Uterus (tissue), 4 donors: ENCODE data around the gene SREBF1. TPM values are rescaled to one million over a fixed set of nuclear protein-coding genes. Genes with fewer than 3 reads are reported as not detected.

ENCODE experiments used
- DNase-seq, 2 donors: peaks; one replicate each; pipeline ENCODE4 v3.0.0-alpha.2; 2019 to 2020
- H3K27ac ChIP-seq, 2 donors: fragments of 200-600 bp; sonication (generic); 1 replicate in 1 of 2; 2 replicates in 1 of 2; pipeline ENCODE4 v1.5.1; 2016 to 2018
- H3K27me3 ChIP-seq, 2 donors: fragments of 200-600 bp; sonication (generic); one replicate each; pipeline ENCODE4 v1.5.1; 2018 to 2019; ENCODE audit warnings: control low read depth in 1 of 2
- H3K36me3 ChIP-seq, 2 donors: fragments of 200-600 bp; sonication (generic); one replicate each; pipeline ENCODE4 v1.5.1; 2019; ENCODE audit warnings: control low read depth in 1 of 2
- H3K4me1 ChIP-seq, 2 donors: fragments of 200-600 bp; sonication (generic); one replicate each; pipeline ENCODE4 v1.5.1; 2018 to 2019; ENCODE audit warnings: control low read depth in 1 of 2
- H3K4me3 ChIP-seq, 2 donors: fragments of 200-600 bp; sonication (generic); 1 replicate in 1 of 2; 2 replicates in 1 of 2; pipeline ENCODE4 v1.5.1; 2018 to 2019; ENCODE audit warnings: mild to moderate bottlenecking in 1 of 2
- H3K9me3 ChIP-seq, 2 donors: fragments of 200-600 bp; sonication (generic); one replicate each; pipeline ENCODE4 v1.5.1; 2019; ENCODE audit warnings: control low read depth in 1 of 2
- CTCF ChIP-seq, 4 experiments: fragments of 200-600 bp in 2 of 4; fragments of 450-650 bp in 2 of 4; sonication (generic) in 2 of 4; IDR thresholded peaks; one replicate each; pipeline ENCODE4 v1.5.1; 2016 to 2019; ENCODE audit warnings: antibody characterized with exemption in 4 of 4, mild to moderate bottlenecking in 2 of 4, moderate library complexity in 1 of 4
- POLR2A ChIP-seq, 2 donors: fragments of 450-650 bp; IDR thresholded peaks; one replicate each; pipeline ENCODE4 v1.6.1; 2016; ENCODE audit warnings: antibody characterized with exemption in 2 of 2, mild to moderate bottlenecking in 1 of 2, moderate library complexity in 1 of 2
- intact Hi-C: fragments of 100-400 bp; cut with DNase I; formaldehyde crosslinking; loops from one replicate; pipeline ENCODE4 v1.15.1; 2023; ENCODE audit warnings: low total_unique reads
- total RNA-seq, 4 donors: library from RNA; depleted of rRNA in 3 of 4; stranded (reverse); fragments of >200 nt in 3 of 4; gene quantifications; one replicate each; pipeline versions ENCODE4 v1.1.0 to v1.2.4, GENCODE V29; 2014 to 2023
- donor health status: DM: yes; HTN: yes; CAD: no.

The SREBF1 gene
- total RNA-seq, 4 donors from 2014 or later, result 24.8 to 94.6 (median 31.5) TPM

- no peak for TF ChIP-seq CTCF (IDR thresholded peaks at IDR 0.05)
- no peak for TF ChIP-seq POLR2A (IDR thresholded peaks at IDR 0.05)
- Histone ChIP-seq H3K9me3 (no peaks in the 10 kb centered on the region), H3K4me1 (no peaks in the 10 kb centered on the region), H3K27ac (no peak overlapping the region), H3K36me3 (no peaks in the 10 kb centered on the region), H3K27me3 (no peaks in the 10 kb centered on the region), H3K4me3 (no peak overlapping the region)
- DNase-seq, result no peak
- intact Hi-C loops, result no loop called here
Measured at GRCh38 chr17:17798573-17799255, 38.1 kb downstream of the SREBF1 start.

- no peak for DNase-seq
- TF ChIP-seq CTCF (IDR thresholded peaks at IDR 0.05), result no peak
- TF ChIP-seq POLR2A (IDR thresholded peaks at IDR 0.05), result no peak
- peaks cover 0 to 4% of the 10 kb centered on the region in 2 donors for H3K4me1 ChIP-seq
- no peak overlapping the region for H3K4me3 ChIP-seq
- H3K9me3 ChIP-seq, result no peaks in the 10 kb centered on the region
- no peaks in the 10 kb centered on the region for H3K27me3 ChIP-seq
- no peaks in the 10 kb centered on the region for H3K36me3 ChIP-seq
- intact Hi-C loops, result no loop called here
- no peak overlapping the region for H3K27ac ChIP-seq
Measured at GRCh38 chr17:17798010-17798556, 38.7 kb downstream of the SREBF1 start.

- Histone ChIP-seq H3K27me3 (no peaks in the 10 kb centered on the region), H3K4me3 (no peak overlapping the region), H3K27ac (no peak overlapping the region), H3K4me1 (peaks cover 0 to 7% of the 10 kb centered on the region in 2 donors), H3K9me3 (no peaks in the 10 kb centered on the region), H3K36me3 (no peaks in the 10 kb centered on the region)
- no peak for DNase-seq
- intact Hi-C loops, result no loop called here
- TF ChIP-seq CTCF (IDR thresholded peaks at IDR 0.05) (no peak), POLR2A (IDR thresholded peaks at IDR 0.05) (no peak)
Measured at GRCh38 chr17:17797119-17797809, 39.5 kb downstream of the SREBF1 start.

- Histone ChIP-seq H3K4me1 (peaks cover 0 to 7% of the 10 kb centered on the region in 2 donors), H3K36me3 (no peaks in the 10 kb centered on the region), H3K27ac (no peak overlapping the region), H3K4me3 (no peak overlapping the region), H3K9me3 (no peaks in the 10 kb centered on the region), H3K27me3 (no peaks in the 10 kb centered on the region)
- TF ChIP-seq POLR2A (IDR thresholded peaks at IDR 0.05), result no peak
- no peak for DNase-seq
- intact Hi-C loops, result no loop called here
Measured at GRCh38 chr17:17796787-17797061, 40.1 kb downstream of the SREBF1 start.

GRCh38 chr17:17795946-17796786 is 40.6 kb downstream of the SREBF1 start:
- Histone ChIP-seq H3K27me3 (no peaks in the 10 kb centered on the region), H3K9me3 (no peaks in the 10 kb centered on the region), H3K4me1 (peaks cover 0 to 7% of the 10 kb centered on the region in 2 donors), H3K27ac (no peak overlapping the region), H3K4me3 (no peak overlapping the region), H3K36me3 (no peaks in the 10 kb centered on the region)
- TF ChIP-seq CTCF (IDR thresholded peaks at IDR 0.05) (no peak), POLR2A (IDR thresholded peaks at IDR 0.05) (no peak)
- no peak for DNase-seq
- intact Hi-C loops, result no loop called here
